ENCODE results near the gene IFIT2.

The IFIT2 gene

DNA sequence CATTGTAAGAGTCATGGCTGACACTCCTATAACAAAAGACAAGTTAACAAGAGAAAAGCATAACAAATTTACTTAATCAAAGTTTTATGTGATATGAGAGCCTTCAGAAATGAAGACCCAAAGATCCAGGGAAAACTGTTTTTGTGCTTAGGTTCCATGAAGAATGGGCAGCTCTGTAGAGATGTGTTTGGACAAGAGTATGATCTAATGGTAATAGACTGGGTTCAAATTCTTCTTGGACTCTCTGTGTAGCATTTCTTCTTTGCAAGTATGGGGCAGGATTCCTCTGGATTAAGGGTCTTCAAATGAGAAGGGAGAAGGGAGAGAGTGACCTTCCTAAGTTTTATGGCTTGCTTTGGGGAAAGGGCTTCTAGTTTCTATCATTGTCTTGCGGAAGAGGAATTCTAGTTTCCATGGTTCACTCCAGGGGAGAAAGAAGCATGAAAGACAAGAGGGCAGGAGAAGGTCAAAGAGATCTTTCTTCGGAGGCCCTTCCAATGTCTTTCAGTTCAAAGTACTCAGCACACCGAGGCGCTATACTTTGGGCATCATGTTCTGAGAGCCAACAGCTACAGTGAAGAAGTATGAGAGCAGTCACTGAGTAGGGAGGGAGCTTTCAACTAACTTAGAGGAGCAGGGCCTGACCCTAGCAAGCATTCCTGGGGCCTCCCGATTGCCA lies 41.4 kb downstream of the IFIT2 start:
- DNase-seq: no peak

DNA sequence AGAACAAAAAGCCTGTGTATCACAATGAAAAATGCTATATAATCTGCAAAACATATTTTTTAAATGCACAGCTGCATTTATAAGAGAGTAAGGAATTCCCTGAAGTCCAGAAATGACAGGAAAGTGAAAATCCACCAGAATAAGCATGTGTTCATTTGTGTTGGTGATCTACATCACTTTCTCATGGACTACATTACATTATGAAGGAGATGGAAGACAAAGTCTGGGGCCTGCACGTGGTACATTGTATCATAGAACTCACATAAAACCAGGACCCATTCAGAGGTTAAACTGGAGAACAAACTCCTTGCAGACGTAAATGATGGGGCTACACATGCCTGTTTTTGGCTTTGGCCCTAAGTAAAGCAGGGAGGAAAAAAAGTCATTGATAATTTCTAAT lies 42.3 kb downstream of the IFIT2 start:
- DNase-seq: no peak

DNA sequence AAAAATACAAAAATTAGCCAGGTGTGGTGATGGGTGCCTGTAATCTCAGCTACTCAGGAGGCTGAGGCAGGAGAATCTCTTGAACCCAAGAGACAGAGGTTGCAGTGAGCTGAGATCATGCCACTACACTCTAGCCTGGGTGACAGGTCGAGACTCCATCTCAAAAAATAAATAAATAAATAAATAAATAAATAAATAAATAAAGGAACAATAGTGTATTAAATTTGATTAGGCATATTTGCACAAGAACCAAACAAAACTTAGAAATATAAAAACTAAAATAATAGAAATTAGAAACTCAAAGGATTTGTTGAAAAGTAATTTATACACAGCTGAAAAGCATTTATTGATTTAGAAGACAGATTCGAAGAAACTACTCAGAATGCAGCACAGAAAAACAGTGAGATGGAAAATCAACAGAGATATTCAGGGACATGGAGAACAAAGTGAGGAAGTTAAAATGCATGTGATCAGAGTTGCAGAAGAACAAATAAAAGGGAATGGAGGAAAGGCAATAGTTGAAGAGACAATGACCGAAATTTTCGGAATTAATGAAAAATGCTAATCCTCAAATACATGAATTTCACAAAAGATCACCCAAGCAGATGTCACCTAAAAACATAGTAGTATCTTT lies 43.6 kb downstream of the IFIT2 start:
- no peak for DNase-seq

DNA sequence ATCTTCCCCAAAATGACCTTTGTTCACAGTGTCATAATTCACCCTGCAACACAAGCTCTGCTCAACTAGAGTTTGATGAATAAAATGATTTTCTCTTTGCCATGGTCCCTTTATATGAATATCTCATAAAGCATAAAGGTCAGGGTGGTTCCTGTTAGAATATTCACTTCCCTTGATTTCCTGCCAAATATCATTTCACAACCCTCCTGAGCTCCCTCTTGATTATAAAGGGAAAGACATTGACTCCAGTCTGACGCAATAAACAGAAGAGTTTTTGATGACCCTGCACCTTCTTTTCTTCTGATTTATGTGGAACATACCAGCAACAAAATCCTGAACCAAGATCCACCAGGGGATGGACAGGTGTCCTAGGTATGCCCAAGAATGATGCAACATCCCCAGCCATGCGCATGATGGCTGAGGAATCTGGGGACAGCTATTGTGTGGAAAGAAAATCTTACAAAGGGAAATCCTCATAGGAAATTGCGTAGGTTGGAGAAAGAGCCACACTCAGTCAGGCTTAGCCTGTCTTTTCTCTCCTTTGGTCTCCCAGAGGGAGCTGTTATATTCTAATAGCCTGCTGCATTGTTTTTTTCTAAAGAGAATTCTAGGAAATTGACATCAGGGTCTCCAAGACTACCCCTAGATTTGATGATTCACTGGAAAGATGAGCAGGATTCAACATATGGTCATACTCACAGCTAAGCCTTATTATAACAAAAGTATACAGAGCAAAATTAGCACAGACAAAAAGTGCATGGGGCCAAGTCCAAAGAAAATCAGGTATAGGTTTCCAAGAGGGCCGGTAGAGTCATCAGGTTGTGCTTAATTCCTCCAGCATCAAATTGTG lies 44.8 kb downstream of the IFIT2 start:
- no peak for DNase-seq

DNA sequence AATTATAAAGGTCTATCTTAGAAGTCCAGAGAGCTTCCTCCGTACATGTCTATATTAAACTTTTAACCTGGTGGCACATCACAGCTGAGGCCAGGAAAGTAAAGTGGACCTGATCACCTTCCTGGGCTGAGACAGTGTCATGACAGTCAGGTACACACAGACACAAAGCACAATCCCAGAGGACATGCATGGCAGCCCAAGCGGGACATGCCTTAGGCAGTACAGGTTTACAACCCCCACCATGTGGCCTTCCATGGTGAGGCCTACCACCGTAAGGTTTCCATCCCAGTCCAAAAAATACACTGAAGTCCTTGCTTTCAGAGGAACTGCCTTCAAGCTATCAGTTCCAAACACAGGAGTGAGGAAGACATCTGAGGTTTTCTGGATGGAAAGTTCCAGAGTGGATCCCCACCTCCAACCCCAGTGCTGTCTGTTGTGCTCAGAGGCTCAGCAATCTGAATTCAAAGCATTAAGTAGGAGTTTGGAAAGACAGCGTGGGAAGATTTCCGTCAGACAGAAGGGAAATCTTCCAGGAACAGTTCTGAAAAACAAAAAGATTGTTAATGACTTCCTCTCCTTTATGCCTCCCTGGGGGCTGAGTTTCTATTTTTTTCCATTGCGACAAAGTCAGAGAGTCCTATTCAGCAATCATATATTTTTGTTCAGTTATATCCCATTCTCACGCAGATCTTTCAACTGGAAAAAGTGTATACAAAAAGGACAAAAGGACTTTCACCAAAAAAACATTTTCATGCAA lies 46.0 kb downstream of the IFIT2 start:
- no peak for DNase-seq

DNA sequence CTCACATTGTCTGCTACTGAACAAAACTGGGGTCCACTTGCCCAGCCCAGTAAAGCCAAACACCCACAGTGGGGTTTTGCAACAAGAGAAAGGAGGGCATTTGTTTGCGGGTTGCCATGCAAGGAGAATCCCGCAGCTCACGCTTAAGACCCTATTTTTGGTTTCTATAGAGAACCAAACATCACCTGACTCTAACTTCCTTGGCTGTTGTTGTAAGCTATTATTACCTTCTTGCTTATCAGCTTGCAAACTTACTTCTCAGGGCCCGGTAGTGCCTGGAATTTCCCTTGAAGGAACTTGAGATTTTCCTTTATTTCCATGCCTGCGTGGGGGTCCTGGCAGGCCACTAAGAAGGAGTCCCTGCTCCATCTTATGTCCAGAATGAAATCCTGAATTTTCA lies 46.6 kb downstream of the IFIT2 start:
- DNase-seq: no peak

DNA sequence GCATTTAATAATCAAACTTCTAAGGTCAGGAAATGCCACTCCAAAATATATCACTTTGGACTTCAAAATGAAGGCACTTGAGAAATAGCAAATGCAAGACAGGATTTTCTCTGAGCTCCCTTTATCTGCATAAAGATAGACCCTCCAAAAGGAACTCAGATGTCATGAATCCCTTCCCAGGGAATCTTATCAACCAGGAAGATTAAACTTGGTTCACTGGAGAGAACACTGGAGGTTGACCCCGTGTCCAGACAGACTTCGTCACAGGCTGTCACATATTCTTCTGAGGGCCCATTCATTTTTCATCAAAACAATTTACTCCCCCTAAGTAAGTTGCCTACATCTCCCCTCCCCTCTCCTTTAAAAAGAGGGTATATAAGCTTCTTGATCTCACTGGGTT lies 47.1 kb downstream of the IFIT2 start:
- DNase-seq: no peak

DNA sequence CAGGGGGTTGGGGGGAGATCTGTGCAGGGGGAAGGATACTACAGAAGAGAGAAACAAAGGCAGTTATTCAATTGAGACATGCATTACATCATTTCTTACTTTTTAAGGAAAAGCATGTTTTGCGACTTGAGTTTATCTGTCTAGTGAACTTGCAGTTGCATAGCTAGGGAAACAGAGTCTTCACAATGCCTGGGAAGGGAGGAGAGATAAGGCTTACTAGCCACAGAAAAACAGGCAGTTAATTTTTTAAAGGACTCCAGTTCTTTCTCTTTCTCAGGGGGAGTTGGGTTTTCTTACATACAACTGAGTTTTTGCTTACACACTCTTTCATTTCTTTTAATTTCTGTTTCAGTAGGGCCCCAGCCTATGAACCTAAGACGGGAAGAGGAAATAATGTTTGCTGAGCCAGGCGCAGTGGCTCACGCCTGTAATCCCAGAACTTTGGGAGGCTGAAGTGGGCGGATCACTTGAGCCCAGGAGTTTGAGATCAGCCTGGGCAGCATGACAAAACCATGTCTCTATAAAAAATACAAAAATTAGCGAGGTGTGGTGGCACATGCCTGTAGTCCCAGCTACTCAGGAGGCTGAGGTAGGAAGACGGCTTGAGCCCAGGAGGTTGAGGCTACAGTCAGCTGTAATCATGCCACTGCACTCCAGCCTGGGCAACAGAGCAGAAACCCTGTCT lies 48.9 kb downstream of the IFIT2 start:
- DNase-seq: peak; percentile 85

DNA sequence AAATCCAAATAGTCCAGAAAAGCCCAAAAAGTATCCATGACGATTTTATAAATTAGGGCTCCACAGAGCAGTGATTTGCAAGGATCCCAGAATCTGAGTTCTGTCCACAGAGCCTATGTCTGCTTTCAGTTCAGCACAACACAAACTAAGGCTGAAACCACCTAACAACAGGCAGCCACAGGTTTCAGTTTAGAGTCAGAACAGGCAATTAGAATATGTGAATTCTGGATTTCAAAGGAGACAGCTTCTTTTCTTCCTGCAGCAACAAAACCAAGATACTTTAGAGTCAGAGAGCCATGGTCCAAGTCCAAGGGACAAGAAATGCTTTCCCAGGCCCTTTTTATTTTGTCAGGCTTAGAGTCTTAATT lies 49.5 kb downstream of the IFIT2 start:
- DNase-seq: no peak

DNA sequence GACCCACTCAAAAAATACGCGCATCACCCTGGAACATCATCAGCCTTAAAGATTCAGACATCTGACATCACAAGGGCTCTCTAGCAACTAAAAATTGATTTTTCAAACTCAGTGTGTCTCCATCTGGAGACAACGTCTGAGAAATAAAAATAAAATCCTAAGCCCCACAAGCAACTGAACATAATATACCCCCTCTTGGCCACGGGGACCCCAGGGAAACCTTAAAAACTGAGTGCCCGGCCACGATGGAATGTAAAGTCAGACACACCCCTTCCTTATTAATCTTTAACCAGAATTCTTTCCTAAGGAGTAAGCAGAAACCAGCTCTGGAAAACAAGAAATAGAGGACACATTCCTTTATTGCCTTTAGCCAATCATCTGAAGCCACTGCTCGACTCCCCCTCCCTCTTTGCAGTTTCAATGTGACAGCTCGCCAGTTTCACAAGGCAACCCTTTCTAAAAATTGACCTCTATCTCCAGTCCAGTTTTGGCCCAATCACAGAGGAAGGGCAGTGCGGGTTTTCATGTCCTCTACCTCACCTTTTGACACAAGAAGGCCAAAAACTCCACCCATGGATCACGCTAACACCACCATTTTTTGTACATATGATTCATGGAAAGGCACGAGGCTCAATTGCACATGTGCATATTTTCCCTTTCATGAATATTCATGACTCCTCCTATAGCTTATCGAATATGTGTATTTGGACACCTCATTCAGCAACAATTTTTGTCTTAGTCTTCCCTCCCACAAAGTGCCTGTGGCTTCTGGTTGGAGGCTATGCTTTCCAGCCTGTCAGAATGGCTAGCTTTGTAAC lies 50.1 kb downstream of the IFIT2 start:
- DNase-seq: peak; percentile 14

DNA sequence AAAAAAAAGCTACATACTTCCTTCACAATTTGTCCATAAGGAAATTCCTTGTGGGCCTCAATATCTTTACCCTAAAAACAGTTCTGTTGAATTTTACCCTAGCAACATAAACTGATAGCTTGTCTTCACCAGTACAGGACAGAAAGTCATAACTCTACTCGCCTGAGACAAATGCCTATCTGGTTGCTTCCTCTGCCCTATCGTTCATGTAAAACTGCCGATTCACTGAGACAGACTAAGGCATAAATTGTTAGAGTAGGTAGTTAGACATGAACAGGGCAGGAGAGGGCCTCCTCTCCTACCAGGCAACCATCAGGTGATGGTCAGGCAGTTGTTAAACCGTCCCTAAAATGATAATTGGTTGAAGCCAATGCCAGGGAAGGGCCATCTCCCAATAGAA lies 51.0 kb downstream of the IFIT2 start:
- DNase-seq: peak; percentile 80

DNA sequence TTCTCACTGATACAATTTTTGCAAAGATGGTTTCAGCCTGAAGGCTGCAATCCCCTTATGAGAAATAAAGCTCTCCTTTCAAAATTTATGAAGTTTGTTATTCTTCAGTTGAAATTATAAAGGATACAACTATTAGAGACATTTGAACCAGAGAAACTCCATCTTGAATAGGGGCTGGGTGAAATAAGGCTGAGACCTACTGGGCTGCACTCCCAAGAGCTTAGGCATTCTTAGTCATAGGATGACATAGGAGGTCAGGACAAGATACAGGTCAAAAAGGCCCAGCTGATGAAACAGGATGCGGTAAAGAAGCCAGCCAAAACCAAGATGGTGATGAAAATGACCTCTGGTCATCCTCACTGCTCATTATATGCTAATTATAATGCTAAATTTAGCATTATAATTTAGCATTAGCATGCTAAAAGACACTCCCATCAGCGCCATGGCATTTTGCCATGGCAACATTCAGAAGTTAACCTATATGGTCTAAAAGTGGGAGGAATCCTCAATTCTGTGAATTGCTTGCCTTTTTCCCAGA lies 53.6 kb downstream of the IFIT2 start:
- peak; percentile 32 for DNase-seq

DNA sequence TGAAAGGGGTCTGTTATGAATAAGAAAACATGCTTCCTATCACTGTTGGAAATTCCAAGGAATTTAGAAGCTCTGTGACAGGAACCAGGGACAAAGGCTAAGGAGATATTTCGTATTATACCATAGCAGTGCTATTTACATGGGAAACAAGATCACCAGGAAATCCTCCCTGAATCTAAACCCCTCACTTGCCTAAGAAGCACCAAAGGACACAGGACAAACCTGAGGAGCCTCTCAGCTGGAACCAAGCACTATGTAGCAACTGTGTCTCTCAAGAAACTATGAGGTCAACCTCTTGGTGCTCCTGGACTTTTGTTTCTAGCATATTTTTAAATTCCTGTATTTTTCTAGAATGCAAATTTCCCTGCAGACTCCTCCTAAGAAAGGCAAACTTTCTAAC lies 55.2 kb downstream of the IFIT2 start:
- no peak for DNase-seq

DNA sequence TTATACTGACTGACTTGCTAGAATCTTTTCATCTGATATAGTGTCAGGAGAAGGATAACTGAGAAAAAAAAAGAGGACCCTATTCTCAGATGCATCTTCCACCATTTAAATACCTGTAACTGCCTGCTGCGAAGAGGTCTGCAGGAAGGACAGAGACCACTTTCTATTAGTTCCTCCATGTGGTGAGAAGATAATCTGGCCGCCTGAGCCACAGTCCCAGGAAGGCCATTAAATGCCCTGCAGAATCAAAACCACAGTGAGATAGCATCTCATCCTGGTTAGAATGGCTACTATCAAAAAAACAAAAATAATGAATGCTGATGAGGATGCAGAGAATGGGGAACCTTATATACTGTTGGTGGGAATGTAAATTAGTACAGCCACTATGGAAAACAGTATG lies 56.1 kb downstream of the IFIT2 start:
- no peak for DNase-seq

Data from hematopoietic multipotent progenitor cell treated with erythropoietin and hydrocortisone succinate and interleukin-3 and kit ligand, for 8 days (in vitro differentiated cells).